ENCODE measurements around the gene PRKG1.

DNA sequence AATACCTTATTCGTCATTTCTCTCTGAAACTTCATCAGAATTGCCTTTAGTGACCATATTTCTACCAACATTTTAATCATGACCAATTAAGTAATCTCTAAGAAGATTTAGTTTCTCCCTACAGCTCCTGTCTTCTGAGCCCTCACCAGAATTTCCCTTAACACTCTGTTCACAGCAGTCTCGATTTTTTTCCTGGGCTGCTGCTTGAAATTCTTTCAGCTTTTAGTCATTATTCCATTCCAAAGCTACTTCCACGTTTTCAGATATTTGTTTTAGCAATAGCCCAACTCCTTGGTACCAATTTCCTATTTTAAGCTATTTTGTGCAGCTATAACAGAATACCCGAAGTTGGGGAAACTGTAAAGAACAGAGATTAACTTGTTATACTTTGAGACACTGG is 1047.4 kb downstream of the PRKG1 start:
- TF ChIP-seq, protein P1, sequence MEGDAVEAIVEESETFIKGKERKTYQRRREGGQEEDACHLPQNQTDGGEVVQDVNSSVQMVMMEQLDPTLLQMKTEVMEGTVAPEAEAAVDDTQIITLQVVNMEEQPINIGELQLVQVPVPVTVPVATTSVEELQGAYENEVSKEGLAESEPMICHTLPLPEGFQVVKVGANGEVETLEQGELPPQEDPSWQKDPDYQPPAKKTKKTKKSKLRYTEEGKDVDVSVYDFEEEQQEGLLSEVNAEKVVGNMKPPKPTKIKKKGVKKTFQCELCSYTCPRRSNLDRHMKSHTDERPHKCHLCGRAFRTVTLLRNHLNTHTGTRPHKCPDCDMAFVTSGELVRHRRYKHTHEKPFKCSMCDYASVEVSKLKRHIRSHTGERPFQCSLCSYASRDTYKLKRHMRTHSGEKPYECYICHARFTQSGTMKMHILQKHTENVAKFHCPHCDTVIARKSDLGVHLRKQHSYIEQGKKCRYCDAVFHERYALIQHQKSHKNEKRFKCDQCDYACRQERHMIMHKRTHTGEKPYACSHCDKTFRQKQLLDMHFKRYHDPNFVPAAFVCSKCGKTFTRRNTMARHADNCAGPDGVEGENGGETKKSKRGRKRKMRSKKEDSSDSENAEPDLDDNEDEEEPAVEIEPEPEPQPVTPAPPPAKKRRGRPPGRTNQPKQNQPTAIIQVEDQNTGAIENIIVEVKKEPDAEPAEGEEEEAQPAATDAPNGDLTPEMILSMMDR (IDR thresholded peaks at IDR 0.05), result no peak
- TF ChIP-seq POLR2A (IDR thresholded peaks at IDR 0.05), result no peak
